Neuronal stem cell (in vitro differentiated cells): Measurements from ENCODE around the gene SIX5.

ENCODE experiments used
- DNase-seq: peaks from one replicate; pipeline ENCODE4 v3.0.0-alpha.2; 2013; ENCODE audit warnings: low spot score
- H2AFZ ChIP-seq: one replicate; pipeline ENCODE4 v1.6.1; 2013; ENCODE audit warnings: mild to moderate bottlenecking, low read length, inconsistent platforms
- H2AK5ac ChIP-seq: 2 replicates; pipeline ENCODE4 v1.6.1; 2013; ENCODE audit warnings: low read depth, mild to moderate bottlenecking, inconsistent platforms, low read length, moderate library complexity, mixed read lengths
- H2BK120ac ChIP-seq: 2 replicates; pipeline ENCODE4 v1.6.1; 2013; ENCODE audit warnings: low read depth, mild to moderate bottlenecking, inconsistent platforms, low read length, moderate library complexity, mixed read lengths
- H2BK12ac ChIP-seq: one replicate; pipeline ENCODE4 v1.6.1; 2013; ENCODE audit warnings: low read length, inconsistent platforms
- H2BK15ac ChIP-seq: 2 replicates; pipeline ENCODE4 v1.6.1; 2013; ENCODE audit warnings: mild to moderate bottlenecking, low read length, inconsistent platforms, mixed read lengths
- H2BK5ac ChIP-seq: one replicate; pipeline ENCODE4 v1.6.1; 2013; ENCODE audit warnings: inconsistent platforms, mild to moderate bottlenecking, low read length, moderate library complexity
- H3K14ac ChIP-seq: one replicate; pipeline ENCODE4 v1.6.1; 2013; ENCODE audit warnings: low read length, inconsistent platforms
- H3K18ac ChIP-seq: 2 replicates; pipeline ENCODE4 v1.6.1; 2013; ENCODE audit warnings: low read length, inconsistent platforms
- H3K23ac ChIP-seq: 2 replicates; pipeline ENCODE4 v1.6.1; 2013; ENCODE audit warnings: low read depth, mild to moderate bottlenecking, mixed read lengths, low read length, inconsistent platforms; ENCODE audit not compliant: poor library complexity
- H3K27ac ChIP-seq: replicated peaks from 3 replicates; pipeline ENCODE4 v1.5.1; 2013; ENCODE audit warnings: low read length, inconsistent platforms
- H3K27me3 ChIP-seq, 3 experiments: 2 replicates each; pipeline ENCODE4 v1.6.1; 2013; ENCODE audit warnings: low read length in 3 of 3, mild to moderate bottlenecking in 2 of 3, inconsistent platforms in 1 of 3, low read depth in 1 of 3, mixed read lengths in 1 of 3, moderate library complexity in 1 of 3; ENCODE audit not compliant: control insufficient read depth in 3 of 3, insufficient read depth in 3 of 3
- H3K36me3 ChIP-seq, 2 donors: replicated peaks in 1 of 2; 2 replicates each; pipeline ENCODE4 v1.6.1; 2013; ENCODE audit warnings: low read length in 2 of 2; ENCODE audit not compliant: control insufficient read depth in 2 of 2, insufficient read depth in 2 of 2
- H3K4ac ChIP-seq: 2 replicates; pipeline ENCODE4 v1.6.1; 2013; ENCODE audit warnings: inconsistent platforms, mild to moderate bottlenecking, low read length, moderate library complexity
- H3K4me1 ChIP-seq, 2 donors: 1 replicate in 1 of 2; 2 replicates in 1 of 2; pipeline ENCODE4 v1.6.1; 2013; ENCODE audit warnings: low read length in 2 of 2, low read depth in 1 of 2; ENCODE audit not compliant: control insufficient read depth in 2 of 2, insufficient read depth in 1 of 2
- H3K4me2 ChIP-seq: one replicate; pipeline ENCODE4 v1.6.1; 2013; ENCODE audit warnings: mild to moderate bottlenecking, low read length, inconsistent platforms; ENCODE audit not compliant: insufficient read depth, poor library complexity, severe bottlenecking
- H3K4me3 ChIP-seq, 2 donors: 2 replicates each; pipeline ENCODE4 v1.5.1; 2013; ENCODE audit warnings: low read length in 2 of 2, mild to moderate bottlenecking in 2 of 2, inconsistent platforms in 1 of 2, moderate library complexity in 1 of 2
- H3K79me1 ChIP-seq: one replicate; pipeline ENCODE4 v1.6.1; 2013; ENCODE audit warnings: low read depth, mild to moderate bottlenecking, inconsistent platforms, low read length, moderate library complexity
- H3K9ac ChIP-seq: one replicate; pipeline ENCODE4 v1.6.1; 2013; ENCODE audit warnings: mild to moderate bottlenecking, low read depth, low read length, inconsistent platforms; ENCODE audit not compliant: poor library complexity
- H3K9me3 ChIP-seq, 2 donors: replicated peaks in 1 of 2; 2 replicates each; pipeline versions ENCODE3 to v1.6.1; 2013; ENCODE audit warnings: low read length in 2 of 2, mild to moderate bottlenecking in 2 of 2, inconsistent platforms in 1 of 2, low read depth in 1 of 2, mixed read lengths in 1 of 2, moderate library complexity in 1 of 2; ENCODE audit not compliant: control insufficient read depth in 2 of 2, insufficient read depth in 1 of 2
- H4K8ac ChIP-seq: one replicate; pipeline ENCODE4 v1.6.1; 2013; ENCODE audit warnings: low read depth, mild to moderate bottlenecking, inconsistent platforms, low read length, moderate library complexity
- H4K91ac ChIP-seq: one replicate; pipeline ENCODE4 v1.6.1; 2013; ENCODE audit warnings: low read length, low read depth, mild to moderate bottlenecking, inconsistent platforms; ENCODE audit not compliant: poor library complexity
- WGBS, 2 donors: extraction: QIAGEN DNeasy Blood & Tissue Kit; methylation state at CpG; one replicate each; pipeline ENCODE4 v1.1.7; 2013; ENCODE audit warnings: missing lambda C conversion rate in 2 of 2, mixed read lengths in 1 of 2; ENCODE audit not compliant: insufficient read length in 2 of 2, insufficient replicate concordance in 1 of 2; ENCODE audit errors: extremely low coverage in 2 of 2; 5-methylcytosine and 5-hydroxymethylcytosine counted together

SIX5 gene

DNA sequence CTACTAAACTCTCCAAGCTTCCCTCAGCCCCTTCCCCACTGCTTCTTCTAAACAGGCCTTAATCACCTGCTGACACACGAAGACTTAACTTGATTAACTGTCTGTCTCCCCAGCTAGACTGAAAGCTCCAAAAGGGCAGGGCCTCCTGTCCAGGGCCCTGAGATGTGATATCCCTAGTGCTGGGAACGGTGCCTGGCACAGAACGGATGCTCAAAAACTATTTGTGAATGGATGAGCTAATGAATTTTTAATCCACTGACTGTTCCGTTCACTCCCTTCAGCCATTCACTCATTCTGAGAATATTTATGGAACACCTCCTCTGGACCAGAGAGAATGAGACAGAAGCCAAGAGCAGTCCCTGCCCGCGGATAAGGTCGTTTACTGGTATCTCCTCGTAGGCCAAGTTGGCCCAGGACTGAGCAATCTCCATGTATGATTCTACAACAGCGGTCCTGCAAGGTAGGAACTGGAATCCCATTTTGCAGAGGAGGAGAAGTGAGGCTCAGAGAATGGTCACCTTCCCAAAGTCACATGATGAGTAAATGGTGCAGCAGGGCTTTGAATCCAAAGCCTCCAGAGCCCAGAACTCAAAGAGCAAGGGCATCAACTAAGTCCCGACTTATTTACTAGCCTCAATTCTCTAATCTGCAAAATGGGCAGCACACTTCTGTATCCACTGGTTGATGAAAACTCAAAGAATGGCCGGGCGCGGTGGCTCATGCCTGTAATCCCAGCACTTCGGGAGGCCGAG is 20.2 kb upstream of the SIX5 start:
- Histone ChIP-seq H3K4me3 (no peak overlapping the region), H2BK120ac (no peak overlapping the region), H3K9me3 (no peaks in the 10 kb centered on the region), H2BK12ac (no peak overlapping the region), H3K18ac (no peak overlapping the region), H3K4me2 (no peak overlapping the region), H3K9ac (no peak overlapping the region), H4K8ac (no peak overlapping the region), H3K27me3 (no peaks in the 10 kb centered on the region), H2AFZ (no peak overlapping the region), H3K4me1 (peaks cover 14 to 17% of the 10 kb centered on the region in 2 donors), H3K79me1 (peaks cover 23% of the 10 kb centered on the region), H3K23ac (no peak overlapping the region), H2BK15ac (no peak overlapping the region), H3K27ac (no peak overlapping the region), H2AK5ac (no peak overlapping the region), H3K14ac (no peak overlapping the region), H3K4ac (no peak overlapping the region), H4K91ac (no peak overlapping the region), H2BK5ac (no peak overlapping the region), H3K36me3 (peaks cover 53 to 67% of the 10 kb centered on the region in 2 donors)
- WGBS, 2 donors = no CpG with 5 or more reads among the region's 15 CpGs
- no peak for DNase-seq

DNA sequence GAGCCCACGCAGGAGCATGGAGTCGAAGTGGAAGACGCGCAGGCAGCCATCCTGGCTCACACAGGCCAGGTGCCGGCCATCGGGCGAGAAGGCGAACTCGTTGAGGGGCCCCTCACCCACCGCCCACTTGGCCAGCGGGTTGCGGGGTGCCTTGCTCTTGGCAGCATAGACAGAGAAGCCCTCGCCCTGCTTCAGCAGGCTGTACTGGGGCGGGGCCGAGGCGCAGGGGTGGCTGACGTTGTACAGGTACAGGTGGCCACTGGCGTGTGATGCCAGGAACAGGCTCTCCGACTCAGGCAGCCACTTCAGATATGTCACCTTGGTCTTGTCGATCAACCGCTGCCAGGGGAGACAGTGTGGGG is 17.5 kb upstream of the SIX5 start:
- H3K14ac ChIP-seq = no peak overlapping the region
- no CpG with 5 or more reads among the region's 21 CpGs for WGBS, 2 donors

DNA sequence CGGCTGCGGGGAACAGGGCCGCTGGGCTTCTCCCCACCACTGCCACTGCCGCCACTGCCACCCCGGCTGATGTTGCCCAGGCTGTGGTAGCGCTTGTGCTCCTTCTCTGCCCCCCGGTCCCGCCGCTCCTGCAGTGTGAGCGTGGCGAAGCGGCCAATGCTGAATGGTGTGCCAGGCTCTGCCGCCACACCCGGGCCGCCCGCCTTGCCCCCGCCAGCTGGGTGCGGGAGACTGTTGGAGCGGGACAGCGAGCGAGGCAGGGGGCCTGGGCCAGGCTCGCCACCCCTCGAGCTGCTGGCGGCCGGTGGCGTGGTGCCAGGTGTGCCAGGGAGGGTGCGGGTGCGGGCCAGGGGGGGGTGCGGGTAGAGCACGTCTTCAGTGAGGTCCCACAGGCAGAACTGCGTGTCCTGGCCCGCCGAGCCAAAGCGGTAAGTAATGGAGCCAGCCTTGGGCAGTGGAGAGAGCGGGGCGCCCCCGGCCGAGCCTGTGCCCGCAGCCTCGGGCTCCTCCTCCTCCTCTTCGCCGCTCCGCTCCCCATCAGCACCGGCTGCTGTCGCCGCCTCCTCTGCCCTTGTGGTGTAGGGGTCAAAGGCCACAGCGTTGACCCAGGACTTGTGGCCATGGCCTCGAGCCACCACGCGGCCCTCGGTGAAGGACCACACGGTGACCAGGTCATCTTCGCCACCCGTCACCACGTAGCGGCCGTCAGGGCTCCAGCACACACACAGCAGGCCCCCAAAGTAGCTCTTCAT is 16.9 kb upstream of the SIX5 start:
- Histone ChIP-seq H3K4me2 (no peak overlapping the region), H2BK12ac (no peak overlapping the region), H3K14ac (peak overlapping the region; percentile 56), H3K9ac (peak overlapping the region; percentile 21), H3K4me1 (peaks cover 10 to 19% of the 10 kb centered on the region in 2 donors), H4K91ac (no peak overlapping the region), H3K23ac (no peak overlapping the region), H3K18ac (no peak overlapping the region), H3K36me3 (peaks cover 49 to 73% of the 10 kb centered on the region in 2 donors), H2AK5ac (no peak overlapping the region), H2BK15ac (no peak overlapping the region), H2AFZ (no peak overlapping the region), H3K4ac (no peak overlapping the region), H4K8ac (no peak overlapping the region), H3K9me3 (no peaks in the 10 kb centered on the region), H3K27me3 (no peaks in the 10 kb centered on the region), H2BK5ac (no peak overlapping the region), H3K27ac (no peak overlapping the region), H2BK120ac (no peak overlapping the region), H3K79me1 (peaks cover 12% of the 10 kb centered on the region), H3K4me3 (peak overlapping the region in 1 of 2 donors; percentile 54)
- no CpG with 5 or more reads among the region's 57 CpGs for WGBS, 2 donors
- DNase-seq = no peak

More for the DNA sequence above, 17.5 kb upstream of the SIX5 start:
- Histone ChIP-seq H3K36me3 (peaks cover 53 to 77% of the 10 kb centered on the region in 2 donors), H3K4me3 (peak overlapping the region in 1 of 2 donors; percentile 54), H4K91ac (no peak overlapping the region), H4K8ac (no peak overlapping the region), H3K4ac (no peak overlapping the region), H2BK15ac (no peak overlapping the region), H3K27me3 (no peaks in the 10 kb centered on the region), H3K23ac (no peak overlapping the region), H3K18ac (no peak overlapping the region), H3K79me1 (peaks cover 16% of the 10 kb centered on the region), H3K9me3 (no peaks in the 10 kb centered on the region), H3K27ac (no peak overlapping the region), H3K9ac (peak overlapping the region; percentile 21), H2AK5ac (no peak overlapping the region), H2BK12ac (no peak overlapping the region), H2BK120ac (no peak overlapping the region), H2AFZ (no peak overlapping the region), H3K4me1 (peaks cover 11 to 16% of the 10 kb centered on the region in 2 donors), H2BK5ac (no peak overlapping the region), H3K4me2 (no peak overlapping the region)
- no peak for DNase-seq

DNA sequence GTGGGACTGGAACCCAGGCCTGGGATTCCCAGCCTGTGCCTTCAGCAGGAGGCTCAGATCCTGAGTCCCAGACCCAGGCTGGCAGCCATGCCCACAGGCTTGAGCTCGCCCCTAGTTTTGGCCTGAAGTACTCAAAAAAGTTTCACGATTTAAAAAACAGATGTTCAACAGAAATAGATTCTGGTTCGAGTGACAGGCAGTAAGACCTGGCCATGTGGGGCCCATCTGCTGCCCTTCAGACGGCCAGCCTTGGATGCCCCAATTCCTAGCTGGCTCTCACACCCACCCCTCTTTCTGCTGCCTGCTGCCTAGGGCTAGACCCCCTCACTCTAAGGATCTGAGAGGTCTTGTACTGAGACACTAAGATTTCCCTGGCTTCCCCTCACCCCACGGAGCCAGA is 16.0 kb upstream of the SIX5 start:
- no CpG with 5 or more reads among the region's 5 CpGs for WGBS, 2 donors
- Histone ChIP-seq H2BK12ac (no peak overlapping the region), H3K23ac (no peak overlapping the region), H3K9ac (no peak overlapping the region), H2AFZ (no peak overlapping the region), H2BK15ac (no peak overlapping the region), H4K91ac (no peak overlapping the region), H3K4ac (no peak overlapping the region), H2AK5ac (no peak overlapping the region), H3K79me1 (peaks cover 10% of the 10 kb centered on the region), H2BK120ac (no peak overlapping the region), H2BK5ac (no peak overlapping the region), H3K14ac (no peak overlapping the region), H3K9me3 (no peaks in the 10 kb centered on the region), H3K27ac (no peak overlapping the region), H3K36me3 (peaks cover 44 to 66% of the 10 kb centered on the region in 2 donors), H3K4me1 (peaks cover 16 to 19% of the 10 kb centered on the region in 2 donors), H3K4me3 (no peak overlapping the region), H4K8ac (no peak overlapping the region), H3K18ac (no peak overlapping the region), H3K4me2 (no peak overlapping the region), H3K27me3 (peaks cover 0 to 3% (median 0%) of the 10 kb centered on the region in 3 experiments)
- DNase-seq = no peak
